ENCODE data around the gene ZNF488.

- TF ChIP-seq CTCF (conservative IDR thresholded peaks at IDR 0.05; ENCODE audit: low read length) (no peak), EZH2phosphoT487 (IDR thresholded peaks at IDR 0.05; ENCODE audit: borderline replicate concordance) (no peak)
Measured at GRCh38 chr10:47401874-47402640, 18.0 kb upstream of the ZNF488 start.

Measured in Loucy (cell line).